ENCODE data around the gene TMEM51. TPM values are rescaled to one million over a fixed set of nuclear protein-coding genes. Genes with fewer than 3 reads are reported as not detected.

Gene TMEM51
- total and polyA plus RNA-seq, 10 of the 15 experiments (the other 5 are each of a cell fraction or from before 2014, with no cell fraction given) = 0.55 to 4.8 (median 3.1) TPM

DNA sequence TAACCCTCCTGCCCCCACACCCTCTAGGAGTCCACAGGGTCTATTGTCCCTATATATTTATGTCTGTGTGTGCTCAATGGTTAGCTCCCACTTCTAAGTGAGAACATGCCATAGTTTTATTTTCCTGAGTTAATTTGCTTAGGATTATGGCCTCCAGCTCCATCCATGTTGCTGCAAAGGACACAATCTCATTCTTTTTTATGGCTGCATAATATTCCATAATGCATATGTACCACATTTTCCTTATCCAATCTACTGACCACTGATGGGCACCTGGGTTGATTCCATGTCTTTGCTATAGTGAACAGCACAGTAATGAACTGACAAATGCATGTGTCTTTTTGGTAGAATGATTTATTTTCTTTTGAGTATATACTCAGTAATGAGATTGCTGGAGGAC is 80.1 kb downstream of the TMEM51 start:
- DNase-seq (ENCODE audit: low read depth, low spot score) = no peak
- no peak for ATAC-seq
- no peak overlapping the region for H3K4me3 ChIP-seq
- no peaks in the 10 kb centered on the region for H4K20me1 ChIP-seq (ENCODE audit: control insufficient read depth, insufficient read depth)
- H3K4me2 ChIP-seq (ENCODE audit: control insufficient read depth, insufficient read depth) = no peak overlapping the region
- no peak overlapping the region for H2AFZ ChIP-seq (ENCODE audit: control insufficient read depth, low read depth, low read length)
- no peaks in the 10 kb centered on the region for H3K36me3 ChIP-seq (ENCODE audit: control insufficient read depth in 2 of 2, insufficient read depth in 2 of 2, low read length in 1 of 2)
- intact Hi-C loops (cut with micrococcal nuclease; ENCODE audit: unreplicated experiment) (no loop called here), in situ Hi-C loops (cut with MboI) (no loop called here)
- BruUV-seq (replicated peaks) = no TSS peak
- CTCF ChIA-PET = interaction anchor here (1.0 to 3.3 kb wide), 6 partner anchors 20 to 455 kb away, joined by 3 to 8 read pairs (median 4); partner anchors contain the start of gene TMEM51
- POLR2A ChIA-PET = interaction anchor here (0.6 to 1.8 kb wide), 4 partner anchors 11 to 82 kb away, joined by 3 to 6 read pairs (median 4); no protein-coding TSS in a partner anchor
- no peaks in the 10 kb centered on the region for H3K27me3 ChIP-seq (replicated peaks in 1 of 2; ENCODE audit: control insufficient read depth in 2 of 2, insufficient read depth in 2 of 2, low read length in 1 of 2)
- no peak for FAIRE-seq
- H3K79me2 ChIP-seq (ENCODE audit: control insufficient read depth, insufficient read depth, low read length) = no peaks in the 10 kb centered on the region
- H3K27ac ChIP-seq (ENCODE audit: control insufficient read depth, insufficient read depth) = no peak overlapping the region
- peaks cover 12% of the 10 kb centered on the region for H3K4me1 ChIP-seq (ENCODE audit: control insufficient read depth, insufficient read depth, low read length)
- RAD21 ChIA-PET (ENCODE audit: unreplicated experiment) = interaction anchor here (0.7 to 1.6 kb wide), 2 partner anchors 17 to 18 kb away, joined by 3 to 4 read pairs; no protein-coding TSS in a partner anchor
- H3K9ac ChIP-seq (ENCODE audit: control insufficient read depth, insufficient read depth, low read length) = no peak overlapping the region
- SMC1A ChIA-PET (ENCODE audit: uncharacterized antibody, unreplicated experiment) = interaction anchor here (0.9 to 4.8 kb wide), 8 partner anchors 10 to 76 kb away, joined by 3 to 28 read pairs (median 6); no protein-coding TSS in a partner anchor
- H3K9me3 ChIP-seq (replicated peaks; ENCODE audit: control insufficient read depth, insufficient read depth, low read length) = no peaks in the 10 kb centered on the region; the same call in 2 of the 3 replicates
- TF ChIP-seq BCL11A (IDR thresholded peaks at IDR 0.05; ENCODE audit: low read depth, low read length) = no peak
- TF ChIP-seq, protein P1, sequence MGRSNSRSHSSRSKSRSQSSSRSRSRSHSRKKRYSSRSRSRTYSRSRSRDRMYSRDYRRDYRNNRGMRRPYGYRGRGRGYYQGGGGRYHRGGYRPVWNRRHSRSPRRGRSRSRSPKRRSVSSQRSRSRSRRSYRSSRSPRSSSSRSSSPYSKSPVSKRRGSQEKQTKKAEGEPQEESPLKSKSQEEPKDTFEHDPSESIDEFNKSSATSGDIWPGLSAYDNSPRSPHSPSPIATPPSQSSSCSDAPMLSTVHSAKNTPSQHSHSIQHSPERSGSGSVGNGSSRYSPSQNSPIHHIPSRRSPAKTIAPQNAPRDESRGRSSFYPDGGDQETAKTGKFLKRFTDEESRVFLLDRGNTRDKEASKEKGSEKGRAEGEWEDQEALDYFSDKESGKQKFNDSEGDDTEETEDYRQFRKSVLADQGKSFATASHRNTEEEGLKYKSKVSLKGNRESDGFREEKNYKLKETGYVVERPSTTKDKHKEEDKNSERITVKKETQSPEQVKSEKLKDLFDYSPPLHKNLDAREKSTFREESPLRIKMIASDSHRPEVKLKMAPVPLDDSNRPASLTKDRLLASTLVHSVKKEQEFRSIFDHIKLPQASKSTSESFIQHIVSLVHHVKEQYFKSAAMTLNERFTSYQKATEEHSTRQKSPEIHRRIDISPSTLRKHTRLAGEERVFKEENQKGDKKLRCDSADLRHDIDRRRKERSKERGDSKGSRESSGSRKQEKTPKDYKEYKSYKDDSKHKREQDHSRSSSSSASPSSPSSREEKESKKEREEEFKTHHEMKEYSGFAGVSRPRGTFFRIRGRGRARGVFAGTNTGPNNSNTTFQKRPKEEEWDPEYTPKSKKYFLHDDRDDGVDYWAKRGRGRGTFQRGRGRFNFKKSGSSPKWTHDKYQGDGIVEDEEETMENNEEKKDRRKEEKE (IDR thresholded peaks at IDR 0.05) = no peak
- TF ChIP-seq TCF3 (IDR thresholded peaks at IDR 0.05; ENCODE audit: borderline replicate concordance, insufficient read depth, low read depth, low read length) = no peak
- no peak for TF ChIP-seq SMARCA5 (IDR thresholded peaks at IDR 0.05)
- no peak for TF ChIP-seq NR2F1 (conservative IDR thresholded peaks at IDR 0.05)
- TF ChIP-seq, protein P2, sequence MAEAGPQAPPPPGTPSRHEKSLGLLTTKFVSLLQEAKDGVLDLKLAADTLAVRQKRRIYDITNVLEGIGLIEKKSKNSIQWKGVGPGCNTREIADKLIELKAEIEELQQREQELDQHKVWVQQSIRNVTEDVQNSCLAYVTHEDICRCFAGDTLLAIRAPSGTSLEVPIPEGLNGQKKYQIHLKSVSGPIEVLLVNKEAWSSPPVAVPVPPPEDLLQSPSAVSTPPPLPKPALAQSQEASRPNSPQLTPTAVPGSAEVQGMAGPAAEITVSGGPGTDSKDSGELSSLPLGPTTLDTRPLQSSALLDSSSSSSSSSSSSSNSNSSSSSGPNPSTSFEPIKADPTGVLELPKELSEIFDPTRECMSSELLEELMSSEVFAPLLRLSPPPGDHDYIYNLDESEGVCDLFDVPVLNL (IDR thresholded peaks at IDR 0.05; ENCODE audit: low read depth, low read length) = no peak
- no peak for TF ChIP-seq JUNB (IDR thresholded peaks at IDR 0.05)
- no peak for TF ChIP-seq GABPA (IDR thresholded peaks at IDR 0.05; ENCODE audit: low read depth)
- TF ChIP-seq RCOR1 (conservative IDR thresholded peaks at IDR 0.05; ENCODE audit: low read depth, low read length) = no peak
- no peak for TF ChIP-seq NR2C1 (IDR thresholded peaks at IDR 0.05)
- no peak for TF ChIP-seq SIN3A (IDR thresholded peaks at IDR 0.05; ENCODE audit: low read depth, low read length)
- TF ChIP-seq, protein P3, sequence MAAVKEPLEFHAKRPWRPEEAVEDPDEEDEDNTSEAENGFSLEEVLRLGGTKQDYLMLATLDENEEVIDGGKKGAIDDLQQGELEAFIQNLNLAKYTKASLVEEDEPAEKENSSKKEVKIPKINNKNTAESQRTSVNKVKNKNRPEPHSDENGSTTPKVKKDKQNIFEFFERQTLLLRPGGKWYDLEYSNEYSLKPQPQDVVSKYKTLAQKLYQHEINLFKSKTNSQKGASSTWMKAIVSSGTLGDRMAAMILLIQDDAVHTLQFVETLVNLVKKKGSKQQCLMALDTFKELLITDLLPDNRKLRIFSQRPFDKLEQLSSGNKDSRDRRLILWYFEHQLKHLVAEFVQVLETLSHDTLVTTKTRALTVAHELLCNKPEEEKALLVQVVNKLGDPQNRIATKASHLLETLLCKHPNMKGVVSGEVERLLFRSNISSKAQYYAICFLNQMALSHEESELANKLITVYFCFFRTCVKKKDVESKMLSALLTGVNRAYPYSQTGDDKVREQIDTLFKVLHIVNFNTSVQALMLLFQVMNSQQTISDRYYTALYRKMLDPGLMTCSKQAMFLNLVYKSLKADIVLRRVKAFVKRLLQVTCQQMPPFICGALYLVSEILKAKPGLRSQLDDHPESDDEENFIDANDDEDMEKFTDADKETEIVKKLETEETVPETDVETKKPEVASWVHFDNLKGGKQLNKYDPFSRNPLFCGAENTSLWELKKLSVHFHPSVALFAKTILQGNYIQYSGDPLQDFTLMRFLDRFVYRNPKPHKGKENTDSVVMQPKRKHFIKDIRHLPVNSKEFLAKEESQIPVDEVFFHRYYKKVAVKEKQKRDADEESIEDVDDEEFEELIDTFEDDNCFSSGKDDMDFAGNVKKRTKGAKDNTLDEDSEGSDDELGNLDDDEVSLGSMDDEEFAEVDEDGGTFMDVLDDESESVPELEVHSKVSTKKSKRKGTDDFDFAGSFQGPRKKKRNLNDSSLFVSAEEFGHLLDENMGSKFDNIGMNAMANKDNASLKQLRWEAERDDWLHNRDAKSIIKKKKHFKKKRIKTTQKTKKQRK (IDR thresholded peaks at IDR 0.05; ENCODE audit: low read depth, low read length) = no peak
- TF ChIP-seq YBX1 (IDR thresholded peaks at IDR 0.05) = no peak
- TF ChIP-seq GATAD2B (conservative IDR thresholded peaks at IDR 0.05; ENCODE audit: low read depth) = no peak
- no peak for TF ChIP-seq KDM1A (IDR thresholded peaks at IDR 0.05; ENCODE audit: borderline replicate concordance)
- no peak for TF ChIP-seq EZH2 (IDR thresholded peaks at IDR 0.05; ENCODE audit: borderline replicate concordance, control insufficient read depth, low read depth, low read length)
- no peak for TF ChIP-seq SPI1 (IDR thresholded peaks at IDR 0.05; ENCODE audit: borderline replicate concordance, insufficient read depth, low read depth, low read length)
- TF ChIP-seq, protein P4, sequence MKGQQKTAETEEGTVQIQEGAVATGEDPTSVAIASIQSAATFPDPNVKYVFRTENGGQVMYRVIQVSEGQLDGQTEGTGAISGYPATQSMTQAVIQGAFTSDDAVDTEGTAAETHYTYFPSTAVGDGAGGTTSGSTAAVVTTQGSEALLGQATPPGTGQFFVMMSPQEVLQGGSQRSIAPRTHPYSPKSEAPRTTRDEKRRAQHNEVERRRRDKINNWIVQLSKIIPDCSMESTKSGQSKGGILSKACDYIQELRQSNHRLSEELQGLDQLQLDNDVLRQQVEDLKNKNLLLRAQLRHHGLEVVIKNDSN (IDR thresholded peaks at IDR 0.05; ENCODE audit: borderline replicate concordance, extremely low read length, insufficient read depth, low read depth, low read length) = no peak

Measured in GM12878 (cell line).